GM23338 (cell line): ENCODE measurements around the gene DNAI2. TPM values are rescaled to one million over a fixed set of nuclear protein-coding genes. Genes with fewer than 3 reads are reported as not detected.

Source experiments
- ATAC-seq: fragments of 200-7000 bp; cut with Tn5 transposase; 3 replicates; pipeline ENCODE4 v1.9.1; 2020
- DNase-seq: peaks from one replicate; pipeline ENCODE4 v3.0.0-alpha.2; 2015; ENCODE audit warnings: low spot score
- H2AFZ ChIP-seq: fragments of 200-600 bp; sonication (generic); 2 replicates; pipeline ENCODE4 v1.8.0; 2016; ENCODE audit warnings: antibody characterized with exemption, mild to moderate bottlenecking, moderate library complexity
- H3F3A ChIP-seq: fragments of 200-600 bp; sonication (generic); replicated peaks from 2 replicates; pipeline ENCODE4 v1.8.0; 2017; ENCODE audit warnings: antibody characterized with exemption, mixed run types, low read depth
- H3K27ac ChIP-seq: fragments of 200-600 bp; sonication (generic); 2 replicates; pipeline ENCODE4 v1.6.1; 2016; ENCODE audit warnings: low read depth
- H3K27me3 ChIP-seq: fragments of 200-600 bp; sonication (generic); 2 replicates; pipeline ENCODE4 v1.8.0; 2016; ENCODE audit warnings: mild to moderate bottlenecking, mixed run types, moderate library complexity; ENCODE audit not compliant: insufficient read depth
- H3K36me3 ChIP-seq: fragments of 200-600 bp; sonication (generic); 2 replicates; pipeline ENCODE4 v1.8.0; 2016; ENCODE audit warnings: mild to moderate bottlenecking; ENCODE audit not compliant: insufficient read depth
- H3K4me1 ChIP-seq: fragments of 200-600 bp; sonication (generic); 2 replicates; pipeline ENCODE4 v1.8.0; 2016; ENCODE audit warnings: mild to moderate bottlenecking, moderate library complexity; ENCODE audit not compliant: insufficient read depth
- H3K4me2 ChIP-seq: fragments of 200-600 bp; sonication (generic); 2 replicates; pipeline ENCODE4 v1.7.1; 2017; ENCODE audit warnings: mixed run types
- H3K4me3 ChIP-seq: fragments of 200-600 bp; sonication (generic); 2 replicates; pipeline ENCODE4 v1.6.1; 2016; ENCODE audit warnings: mixed run types
- H3K79me2 ChIP-seq: fragments of 200-600 bp; sonication (generic); replicated peaks from 2 replicates; pipeline ENCODE4 v1.8.0; 2017; ENCODE audit warnings: mild to moderate bottlenecking; ENCODE audit not compliant: insufficient read depth
- H3K9me2 ChIP-seq: fragments of 200-600 bp; sonication (generic); 2 replicates; pipeline ENCODE4 v1.8.0; 2017; ENCODE audit not compliant: insufficient read depth
- H4K20me1 ChIP-seq: fragments of 200-600 bp; sonication (generic); replicated peaks from 2 replicates; pipeline ENCODE4 v1.8.0; 2017; ENCODE audit warnings: mild to moderate bottlenecking; ENCODE audit not compliant: insufficient read depth
- H3K27ac Mint-ChIP-seq: 2 replicates; pipeline ENCODE4 v1.8.0; 2020; ENCODE audit warnings: inconsistent platforms, mild to moderate bottlenecking, moderate library complexity, mixed read lengths
- H3K27me3 Mint-ChIP-seq: 3 replicates; pipeline ENCODE4 v1.8.0; 2022; ENCODE audit warnings: low read depth, mild to moderate bottlenecking, moderate library complexity, mixed read lengths, inconsistent platforms; ENCODE audit not compliant: insufficient read depth, poor library complexity
- H3K36me3 Mint-ChIP-seq: 3 replicates; pipeline ENCODE4 v1.8.0; 2021; ENCODE audit warnings: low read depth, mild to moderate bottlenecking, inconsistent platforms, moderate library complexity, mixed read lengths
- H3K4me1 Mint-ChIP-seq: 3 replicates; pipeline ENCODE4 v1.8.0; 2020; ENCODE audit warnings: mild to moderate bottlenecking, inconsistent platforms, mixed read lengths
- H3K4me3 Mint-ChIP-seq: 3 replicates; pipeline ENCODE4 v1.8.0; 2021; ENCODE audit warnings: moderate library complexity, mild to moderate bottlenecking, inconsistent platforms, mixed read lengths
- H3K9me3 Mint-ChIP-seq: 3 replicates; pipeline ENCODE4 v1.8.0; 2020; ENCODE audit warnings: moderate library complexity, mild to moderate bottlenecking, inconsistent platforms, mixed read lengths
- CREB1 ChIP-seq: fragments of 250-450 bp; sonication (Bioruptor Pico); IDR thresholded peaks from 2 replicates; pipeline ENCODE4 v1.5.0; 2020; ENCODE audit warnings: low read depth, mild to moderate bottlenecking, moderate library complexity
- ETS1 ChIP-seq: IDR thresholded peaks from 2 replicates; pipeline ENCODE4 v1.6.1; 2016; ENCODE audit warnings: antibody characterized with exemption
- EZH2 ChIP-seq: fragments of 200-600 bp; sonication (generic); IDR thresholded peaks from one replicate; pipeline ENCODE4 v1.8.0; 2017; ENCODE audit warnings: antibody characterized with exemption, mild to moderate bottlenecking, low read depth; ENCODE audit not compliant: unreplicated experiment
- EZH2phosphoT487 ChIP-seq: fragments of 200-600 bp; sonication (generic); IDR thresholded peaks from one replicate; pipeline ENCODE4 v1.8.1; 2018; ENCODE audit warnings: antibody characterized with exemption; ENCODE audit not compliant: unreplicated experiment
- POLR2AphosphoS5 ChIP-seq: IDR thresholded peaks from 2 replicates; pipeline ENCODE4 v1.6.1; 2016; ENCODE audit warnings: antibody characterized with exemption, low read depth
- ZNF331 ChIP-seq: fragments of 250-450 bp; sonication (Bioruptor Pico); IDR thresholded peaks from 2 replicates; pipeline ENCODE4 v1.5.0; 2020; ENCODE audit warnings: low read depth, mild to moderate bottlenecking, moderate library complexity
- polyA plus RNA-seq: library from polyadenylated mRNA; unstranded; fragments of >200 nt; fragmentation: Nextera tagmentation; extraction: Ambion mirVana; gene quantifications from 2 replicates; pipeline ENCODE4 v1.2.1, GENCODE V29; 2016
- total RNA-seq: library from RNA; depleted of rRNA; stranded (reverse); fragments of >200 nt; shearing (Covaris generic); gene quantifications from 2 replicates; pipeline ENCODE4 v1.2.3, GENCODE V29; 2014
- TF ChIP-seq, protein P1 (sequence below), 2 experiments: fragments of 200-600 bp in 1 of 2; sonication (generic) in 1 of 2; conservative IDR thresholded peaks; 2 replicates each; pipeline versions ENCODE4 v1.5.1 to v1.6.1; 2016 to 2017; ENCODE audit warnings: antibody characterized with exemption in 2 of 2, low read depth in 2 of 2, mild to moderate bottlenecking in 2 of 2, moderate library complexity in 1 of 2
- TF ChIP-seq, protein P2 (sequence below): fragments of 250-450 bp; sonication (Bioruptor Pico); IDR thresholded peaks from 2 replicates; pipeline ENCODE4 v1.5.0; 2020; ENCODE audit warnings: mild to moderate bottlenecking, moderate library complexity
- TF ChIP-seq, protein P3 (sequence below): IDR thresholded peaks from one replicate; pipeline ENCODE4 v1.6.1; 2018; ENCODE audit warnings: antibody characterized with exemption; ENCODE audit not compliant: unreplicated experiment

DNAI2 gene
- total and polyA plus RNA-seq, 2 experiments from 2014 or later, result 0.21 TPM; not detected in 1

DNA sequence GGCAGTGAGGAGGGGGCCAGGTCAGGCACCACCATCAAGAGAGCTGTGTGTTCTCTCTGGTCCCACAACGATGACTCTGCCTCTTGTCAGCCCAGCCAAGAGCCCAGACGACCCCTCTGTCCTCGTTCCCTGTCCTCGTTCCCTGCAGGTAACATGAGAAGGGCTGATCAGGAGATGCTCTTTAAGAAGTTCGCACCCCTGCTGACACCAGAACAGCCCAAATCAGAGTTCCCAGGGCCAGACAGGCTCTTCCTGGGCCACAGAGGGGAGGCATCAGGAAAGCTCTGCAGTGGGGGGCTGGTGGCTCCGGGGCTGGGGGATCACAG lies 13.5 kb upstream of the DNAI2 start:
- no peaks in the 10 kb centered on the region for H3K79me2 ChIP-seq
- H3K9me2 ChIP-seq, result no peaks in the 10 kb centered on the region
- peak; percentile 81 for DNase-seq
- no peaks in the 10 kb centered on the region for H3K27me3 ChIP-seq
- H3K36me3 Mint-ChIP-seq, result no peaks in the 10 kb centered on the region
- peaks cover 16% of the 10 kb centered on the region for H3K4me1 ChIP-seq
- peak; percentile 83 for ATAC-seq
- H3K27me3 Mint-ChIP-seq, result peaks cover 8% of the 10 kb centered on the region
- no peaks in the 10 kb centered on the region for H3K9me3 Mint-ChIP-seq
- no peaks in the 10 kb centered on the region for H3K36me3 ChIP-seq
- H3K4me3 ChIP-seq, result peak overlapping the region; percentile 41; the same call in 1 of the 2 replicates
- H2AFZ ChIP-seq, result peak overlapping the region; percentile 83; the same call in 1 of the 2 replicates
- no peak overlapping the region for H3K27ac ChIP-seq
- H3K27ac Mint-ChIP-seq, result no peak overlapping the region
- peaks cover 18% of the 10 kb centered on the region for H3K4me1 Mint-ChIP-seq
- peaks cover 3% of the 10 kb centered on the region; the same call in 1 of the 2 replicates for H4K20me1 ChIP-seq
- peak overlapping the region; percentile 70 for H3K4me2 ChIP-seq
- peak overlapping the region; percentile 43; the same call in 2 of the 3 replicates for H3K4me3 Mint-ChIP-seq
- 0 out of 2 replicates have a peak, but pooled peaks cover 4% of the 10 kb centered on the region for H3F3A ChIP-seq
- no peak for TF ChIP-seq ZNF331 (CRISPR knock-in tag)
- no peak for TF ChIP-seq POLR2AphosphoS5
- TF ChIP-seq, protein P1, sequence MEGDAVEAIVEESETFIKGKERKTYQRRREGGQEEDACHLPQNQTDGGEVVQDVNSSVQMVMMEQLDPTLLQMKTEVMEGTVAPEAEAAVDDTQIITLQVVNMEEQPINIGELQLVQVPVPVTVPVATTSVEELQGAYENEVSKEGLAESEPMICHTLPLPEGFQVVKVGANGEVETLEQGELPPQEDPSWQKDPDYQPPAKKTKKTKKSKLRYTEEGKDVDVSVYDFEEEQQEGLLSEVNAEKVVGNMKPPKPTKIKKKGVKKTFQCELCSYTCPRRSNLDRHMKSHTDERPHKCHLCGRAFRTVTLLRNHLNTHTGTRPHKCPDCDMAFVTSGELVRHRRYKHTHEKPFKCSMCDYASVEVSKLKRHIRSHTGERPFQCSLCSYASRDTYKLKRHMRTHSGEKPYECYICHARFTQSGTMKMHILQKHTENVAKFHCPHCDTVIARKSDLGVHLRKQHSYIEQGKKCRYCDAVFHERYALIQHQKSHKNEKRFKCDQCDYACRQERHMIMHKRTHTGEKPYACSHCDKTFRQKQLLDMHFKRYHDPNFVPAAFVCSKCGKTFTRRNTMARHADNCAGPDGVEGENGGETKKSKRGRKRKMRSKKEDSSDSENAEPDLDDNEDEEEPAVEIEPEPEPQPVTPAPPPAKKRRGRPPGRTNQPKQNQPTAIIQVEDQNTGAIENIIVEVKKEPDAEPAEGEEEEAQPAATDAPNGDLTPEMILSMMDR (conservative IDR thresholded peaks at IDR 0.05; ENCODE audit: low read depth in 2 of 2), result no peak
- TF ChIP-seq ETS1, result no peak
- no peak for TF ChIP-seq EZH2
- no peak for TF ChIP-seq EZH2phosphoT487
- TF ChIP-seq, protein P2, sequence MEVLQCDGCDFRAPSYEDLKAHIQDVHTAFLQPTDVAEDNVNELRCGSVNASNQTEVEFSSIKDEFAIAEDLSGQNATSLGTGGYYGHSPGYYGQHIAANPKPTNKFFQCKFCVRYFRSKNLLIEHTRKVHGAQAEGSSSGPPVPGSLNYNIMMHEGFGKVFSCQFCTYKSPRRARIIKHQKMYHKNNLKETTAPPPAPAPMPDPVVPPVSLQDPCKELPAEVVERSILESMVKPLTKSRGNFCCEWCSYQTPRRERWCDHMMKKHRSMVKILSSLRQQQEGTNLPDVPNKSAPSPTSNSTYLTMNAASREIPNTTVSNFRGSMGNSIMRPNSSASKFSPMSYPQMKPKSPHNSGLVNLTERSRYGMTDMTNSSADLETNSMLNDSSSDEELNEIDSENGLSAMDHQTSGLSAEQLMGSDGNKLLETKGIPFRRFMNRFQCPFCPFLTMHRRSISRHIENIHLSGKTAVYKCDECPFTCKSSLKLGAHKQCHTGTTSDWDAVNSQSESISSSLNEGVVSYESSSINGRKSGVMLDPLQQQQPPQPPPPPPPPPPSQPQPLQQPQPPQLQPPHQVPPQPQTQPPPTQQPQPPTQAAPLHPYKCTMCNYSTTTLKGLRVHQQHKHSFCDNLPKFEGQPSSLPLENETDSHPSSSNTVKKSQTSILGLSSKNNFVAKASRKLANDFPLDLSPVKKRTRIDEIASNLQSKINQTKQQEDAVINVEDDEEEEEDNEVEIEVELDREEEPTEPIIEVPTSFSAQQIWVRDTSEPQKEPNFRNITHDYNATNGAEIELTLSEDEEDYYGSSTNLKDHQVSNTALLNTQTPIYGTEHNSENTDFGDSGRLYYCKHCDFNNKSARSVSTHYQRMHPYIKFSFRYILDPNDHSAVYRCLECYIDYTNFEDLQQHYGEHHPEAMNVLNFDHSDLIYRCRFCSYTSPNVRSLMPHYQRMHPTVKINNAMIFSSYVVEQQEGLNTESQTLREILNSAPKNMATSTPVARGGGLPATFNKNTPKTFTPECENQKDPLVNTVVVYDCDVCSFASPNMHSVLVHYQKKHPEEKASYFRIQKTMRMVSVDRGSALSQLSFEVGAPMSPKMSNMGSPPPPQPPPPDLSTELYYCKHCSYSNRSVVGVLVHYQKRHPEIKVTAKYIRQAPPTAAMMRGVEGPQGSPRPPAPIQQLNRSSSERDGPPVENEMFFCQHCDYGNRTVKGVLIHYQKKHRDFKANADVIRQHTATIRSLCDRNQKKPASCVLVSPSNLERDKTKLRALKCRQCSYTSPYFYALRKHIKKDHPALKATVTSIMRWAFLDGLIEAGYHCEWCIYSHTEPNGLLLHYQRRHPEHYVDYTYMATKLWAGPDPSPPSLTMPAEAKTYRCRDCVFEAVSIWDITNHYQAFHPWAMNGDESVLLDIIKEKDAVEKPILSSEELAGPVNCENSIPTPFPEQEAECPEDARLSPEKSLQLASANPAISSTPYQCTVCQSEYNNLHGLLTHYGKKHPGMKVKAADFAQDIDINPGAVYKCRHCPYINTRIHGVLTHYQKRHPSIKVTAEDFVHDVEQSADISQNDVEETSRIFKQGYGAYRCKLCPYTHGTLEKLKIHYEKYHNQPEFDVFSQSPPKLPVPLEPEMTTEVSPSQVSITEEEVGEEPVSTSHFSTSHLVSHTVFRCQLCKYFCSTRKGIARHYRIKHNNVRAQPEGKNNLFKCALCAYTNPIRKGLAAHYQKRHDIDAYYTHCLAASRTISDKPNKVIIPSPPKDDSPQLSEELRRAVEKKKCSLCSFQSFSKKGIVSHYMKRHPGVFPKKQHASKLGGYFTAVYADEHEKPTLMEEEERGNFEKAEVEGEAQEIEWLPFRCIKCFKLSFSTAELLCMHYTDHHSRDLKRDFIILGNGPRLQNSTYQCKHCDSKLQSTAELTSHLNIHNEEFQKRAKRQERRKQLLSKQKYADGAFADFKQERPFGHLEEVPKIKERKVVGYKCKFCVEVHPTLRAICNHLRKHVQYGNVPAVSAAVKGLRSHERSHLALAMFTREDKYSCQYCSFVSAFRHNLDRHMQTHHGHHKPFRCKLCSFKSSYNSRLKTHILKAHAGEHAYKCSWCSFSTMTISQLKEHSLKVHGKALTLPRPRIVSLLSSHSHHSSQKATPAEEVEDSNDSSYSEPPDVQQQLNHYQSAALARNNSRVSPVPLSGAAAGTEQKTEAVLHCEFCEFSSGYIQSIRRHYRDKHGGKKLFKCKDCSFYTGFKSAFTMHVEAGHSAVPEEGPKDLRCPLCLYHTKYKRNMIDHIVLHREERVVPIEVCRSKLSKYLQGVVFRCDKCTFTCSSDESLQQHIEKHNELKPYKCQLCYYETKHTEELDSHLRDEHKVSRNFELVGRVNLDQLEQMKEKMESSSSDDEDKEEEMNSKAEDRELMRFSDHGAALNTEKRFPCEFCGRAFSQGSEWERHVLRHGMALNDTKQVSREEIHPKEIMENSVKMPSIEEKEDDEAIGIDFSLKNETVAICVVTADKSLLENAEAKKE, result no peak
- TF ChIP-seq, protein P3, sequence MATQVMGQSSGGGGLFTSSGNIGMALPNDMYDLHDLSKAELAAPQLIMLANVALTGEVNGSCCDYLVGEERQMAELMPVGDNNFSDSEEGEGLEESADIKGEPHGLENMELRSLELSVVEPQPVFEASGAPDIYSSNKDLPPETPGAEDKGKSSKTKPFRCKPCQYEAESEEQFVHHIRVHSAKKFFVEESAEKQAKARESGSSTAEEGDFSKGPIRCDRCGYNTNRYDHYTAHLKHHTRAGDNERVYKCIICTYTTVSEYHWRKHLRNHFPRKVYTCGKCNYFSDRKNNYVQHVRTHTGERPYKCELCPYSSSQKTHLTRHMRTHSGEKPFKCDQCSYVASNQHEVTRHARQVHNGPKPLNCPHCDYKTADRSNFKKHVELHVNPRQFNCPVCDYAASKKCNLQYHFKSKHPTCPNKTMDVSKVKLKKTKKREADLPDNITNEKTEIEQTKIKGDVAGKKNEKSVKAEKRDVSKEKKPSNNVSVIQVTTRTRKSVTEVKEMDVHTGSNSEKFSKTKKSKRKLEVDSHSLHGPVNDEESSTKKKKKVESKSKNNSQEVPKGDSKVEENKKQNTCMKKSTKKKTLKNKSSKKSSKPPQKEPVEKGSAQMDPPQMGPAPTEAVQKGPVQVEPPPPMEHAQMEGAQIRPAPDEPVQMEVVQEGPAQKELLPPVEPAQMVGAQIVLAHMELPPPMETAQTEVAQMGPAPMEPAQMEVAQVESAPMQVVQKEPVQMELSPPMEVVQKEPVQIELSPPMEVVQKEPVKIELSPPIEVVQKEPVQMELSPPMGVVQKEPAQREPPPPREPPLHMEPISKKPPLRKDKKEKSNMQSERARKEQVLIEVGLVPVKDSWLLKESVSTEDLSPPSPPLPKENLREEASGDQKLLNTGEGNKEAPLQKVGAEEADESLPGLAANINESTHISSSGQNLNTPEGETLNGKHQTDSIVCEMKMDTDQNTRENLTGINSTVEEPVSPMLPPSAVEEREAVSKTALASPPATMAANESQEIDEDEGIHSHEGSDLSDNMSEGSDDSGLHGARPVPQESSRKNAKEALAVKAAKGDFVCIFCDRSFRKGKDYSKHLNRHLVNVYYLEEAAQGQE, result no peak
- TF ChIP-seq CREB1, result no peak
